DMS 273 treated with DMSO at 0.1 percent for 48 hours (cell line): ENCODE measurements around the gene MRM1.

ENCODE experiments used
- DNase-seq: peaks from one replicate; lab custom pipeline; 2025; lab: John Stamatoyannopoulos, UW

The MRM1 gene

DNA sequence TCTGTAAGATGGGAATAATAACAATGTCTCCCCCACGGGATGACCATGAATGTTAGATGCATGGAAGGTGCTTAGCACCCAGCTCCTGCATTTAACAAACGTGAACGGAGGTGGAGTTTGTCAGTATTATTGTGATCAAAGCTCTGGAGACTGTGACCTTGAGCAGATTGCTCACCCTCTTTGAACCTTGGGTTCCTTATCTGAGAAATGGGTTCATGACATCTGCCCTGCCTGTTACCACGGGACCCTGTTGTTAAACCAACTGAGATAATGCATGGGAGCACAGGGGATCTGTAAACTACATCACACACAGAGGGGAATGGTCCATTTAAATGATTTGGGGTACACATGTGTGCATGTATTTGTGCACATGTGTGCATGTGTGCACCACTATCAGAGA, 29.6 kb downstream of the MRM1 start:
- no peak for DNase-seq

- DNase-seq = no peak
These were observed 31.8 kb downstream of the MRM1 start for GRCh38 chr17:36632916-36633771.

DNA sequence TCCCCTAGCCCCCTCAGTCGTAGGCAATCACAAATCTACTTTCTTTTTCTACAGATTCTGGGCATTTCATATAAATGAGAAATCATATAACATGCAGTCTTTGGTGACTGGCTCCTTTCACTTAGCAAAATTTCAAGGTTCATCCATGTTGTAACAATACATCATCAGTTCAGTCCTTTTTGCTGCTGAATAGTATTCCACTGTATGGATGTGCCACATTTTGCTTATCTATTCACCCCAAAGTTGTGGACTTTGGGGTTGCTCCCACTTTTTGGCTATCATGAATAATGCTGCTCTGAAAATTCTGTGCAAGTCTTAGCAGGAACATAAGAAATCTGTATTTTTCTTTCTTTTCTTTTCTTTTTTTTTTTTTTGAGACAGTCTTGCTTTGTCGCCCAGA, 39.0 kb downstream of the MRM1 start:
- DNase-seq = no peak

DNA sequence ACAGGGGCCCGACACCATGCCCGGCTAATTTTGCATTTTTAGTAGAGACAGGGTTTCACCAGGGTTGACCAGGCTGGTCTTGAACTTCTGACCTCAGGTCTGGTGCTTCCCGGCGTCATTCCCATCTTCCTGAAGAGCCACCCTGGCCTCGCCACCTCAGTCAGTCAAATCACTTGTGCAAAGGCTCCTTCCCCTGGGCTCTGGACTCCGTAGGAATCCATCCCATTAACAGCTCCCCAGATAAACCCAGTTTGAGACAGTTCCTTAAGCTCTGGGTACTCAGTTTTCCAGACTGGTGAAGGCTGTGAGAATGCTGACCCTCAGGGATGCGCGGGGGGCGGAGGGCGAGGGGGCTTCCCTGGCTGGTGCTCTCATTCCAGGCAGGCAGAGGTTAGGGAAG, 39.5 kb downstream of the MRM1 start:
- DNase-seq = no peak

- no peak for DNase-seq
These were observed 40.0 kb downstream of the MRM1 start for GRCh38 chr17:36641331-36641876.

- DNase-seq = no peak
These were observed 40.8 kb downstream of the MRM1 start for GRCh38 chr17:36641877-36642845.

- DNase-seq = no peak
These were observed 41.8 kb downstream of the MRM1 start for GRCh38 chr17:36643086-36643685.

DNA sequence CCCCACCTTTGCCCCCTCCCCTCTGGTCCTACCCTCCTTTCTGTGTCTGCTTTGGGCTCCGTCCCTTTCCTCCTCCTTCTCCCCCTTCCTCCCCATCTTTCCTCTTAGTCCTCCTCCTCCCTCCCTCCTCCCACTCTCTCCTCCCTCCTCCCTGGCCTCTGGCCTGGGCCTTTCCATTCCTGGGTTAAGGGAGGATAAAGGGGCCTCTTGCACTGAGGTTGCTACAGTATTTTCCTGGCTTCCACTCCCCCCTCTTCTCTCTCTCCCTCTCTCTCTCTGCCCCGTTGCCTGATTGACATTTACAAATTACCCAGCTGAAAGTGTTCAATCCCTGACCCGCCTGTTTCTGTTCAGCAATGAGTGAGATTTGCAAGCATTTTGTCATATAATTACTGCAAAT, 44.0 kb downstream of the MRM1 start:
- DNase-seq = no peak

- DNase-seq = no peak
These were observed 46.3 kb downstream of the MRM1 start for GRCh38 chr17:36647636-36648035.

- DNase-seq = no peak
These were observed 48.9 kb downstream of the MRM1 start for GRCh38 chr17:36650096-36650775.

- DNase-seq = no peak
These were observed 52.0 kb downstream of the MRM1 start for GRCh38 chr17:36653374-36653773.

DNA sequence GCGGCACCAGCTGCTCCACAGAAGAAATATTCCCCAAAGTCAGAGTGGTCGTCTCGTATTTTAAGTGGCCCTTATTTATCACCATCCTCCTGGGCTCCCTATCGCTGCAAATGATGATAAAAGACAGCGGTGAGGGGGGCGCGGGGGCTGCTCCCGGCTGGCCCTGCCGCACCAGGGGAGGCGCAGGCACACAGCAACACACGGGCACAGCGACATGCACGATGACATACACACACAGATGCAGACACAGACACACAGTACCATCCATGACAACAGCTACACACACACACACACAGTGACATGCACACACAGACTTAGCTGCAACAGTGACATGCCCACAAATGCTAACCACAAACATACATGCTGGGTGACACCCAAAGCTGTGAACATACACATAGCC, 52.5 kb downstream of the MRM1 start:
- no peak for DNase-seq

- DNase-seq = no peak
These were observed 54.3 kb downstream of the MRM1 start for GRCh38 chr17:36655726-36656125.

GRCh38 chr17:36657390-36657762, 56.0 kb downstream of the MRM1 start:
- no peak for DNase-seq

DNA sequence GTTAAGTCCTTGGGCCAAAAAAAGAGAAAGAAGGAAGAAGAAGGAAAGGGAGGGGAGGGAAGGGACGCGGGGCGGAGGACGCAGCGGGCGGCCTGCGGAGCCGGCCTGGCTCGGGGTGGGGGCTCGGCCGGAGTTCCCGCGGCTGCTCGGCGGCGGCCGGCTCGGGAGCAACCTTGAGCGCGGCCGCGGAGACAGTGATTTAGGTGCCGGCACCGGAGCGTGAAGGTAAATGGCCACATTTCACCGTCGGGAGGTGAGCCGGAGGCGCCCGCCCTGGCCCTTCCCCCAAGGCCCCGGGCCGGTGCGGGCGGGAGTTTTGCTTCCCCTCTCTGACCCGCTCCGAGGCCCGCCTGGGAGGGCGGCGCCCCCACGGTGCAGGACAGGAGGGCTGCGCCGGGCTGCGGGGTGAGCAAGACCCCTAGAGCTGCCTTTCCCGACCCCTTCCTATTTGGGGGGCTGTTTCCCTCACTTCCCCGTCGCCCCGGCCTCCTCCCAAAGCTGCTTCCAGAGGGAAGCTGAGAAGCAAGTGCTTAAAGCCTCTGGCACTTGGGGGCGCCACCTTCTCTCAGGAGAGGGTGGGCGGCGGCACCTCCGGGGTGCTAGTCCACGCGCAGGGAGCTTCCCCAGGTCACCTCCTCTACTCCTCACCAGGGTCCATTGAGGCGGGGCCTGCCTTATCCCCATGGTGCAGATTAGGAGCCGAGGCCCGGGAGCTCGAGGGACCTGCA, 56.5 kb downstream of the MRM1 start:
- no peak for DNase-seq
